GM19438 (cell line): Measurements from ENCODE around the gene KRTCAP2.

Source experiments
- ATAC-seq: cut with Tn5 transposase; IDR thresholded peaks from one replicate; pipeline ENCODE4 v1.9.1; 2021; ENCODE audit warnings: low read depth; ENCODE audit not compliant: unreplicated experiment

KRTCAP2 gene

DNA sequence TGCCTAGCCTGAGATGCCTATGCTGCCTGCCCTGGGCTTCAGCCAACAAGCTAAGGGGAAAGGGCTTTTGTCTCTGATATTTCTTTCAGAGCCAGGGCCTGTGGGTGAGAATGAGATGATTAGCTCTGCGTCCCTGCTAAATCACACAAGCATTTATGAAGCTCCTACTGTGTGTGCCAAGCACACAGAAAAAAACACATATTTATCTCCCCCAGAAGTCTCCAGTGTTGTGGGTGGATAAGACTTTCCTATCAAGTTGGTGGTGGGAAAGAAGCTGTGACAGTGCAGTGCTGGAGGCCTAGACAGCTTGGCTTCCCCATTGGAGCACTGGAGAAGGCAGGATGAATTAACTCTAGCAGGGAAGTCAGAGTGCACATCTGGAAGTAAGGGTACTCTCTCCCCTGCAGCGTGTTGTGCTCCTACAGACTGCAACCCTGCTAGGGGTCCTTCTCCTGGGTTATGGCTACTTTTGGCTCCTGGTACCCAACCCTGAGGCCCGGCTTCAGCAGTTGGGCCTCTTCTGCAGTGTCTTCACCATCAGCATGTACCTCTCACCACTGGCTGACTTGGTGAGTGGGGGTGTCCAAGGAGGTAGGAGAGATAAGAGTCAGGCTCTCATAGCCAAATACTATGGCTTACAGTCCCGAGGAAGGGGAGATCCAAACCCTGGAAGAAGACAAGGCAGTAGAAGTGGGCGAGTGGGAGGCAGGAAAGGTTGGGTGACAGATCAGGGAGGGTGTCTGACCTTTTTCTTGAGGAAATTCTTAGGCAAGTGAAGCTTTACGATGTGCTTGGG lies 35.8 kb downstream of the KRTCAP2 start:
- no peak for ATAC-seq

GRCh38 chr1:155136748-155137147 lies 36.4 kb downstream of the KRTCAP2 start:
- ATAC-seq, result no peak

- peak; percentile 72 for ATAC-seq
Observed at GRCh38 chr1:155135415-155136028, 37.6 kb downstream of the KRTCAP2 start, which contains the start of gene SLC50A1. TSS of gene SLC50A1 (plus strand) at chr1:155135852. CDS start at chr1:155135912, 60 bp downstream.

DNA sequence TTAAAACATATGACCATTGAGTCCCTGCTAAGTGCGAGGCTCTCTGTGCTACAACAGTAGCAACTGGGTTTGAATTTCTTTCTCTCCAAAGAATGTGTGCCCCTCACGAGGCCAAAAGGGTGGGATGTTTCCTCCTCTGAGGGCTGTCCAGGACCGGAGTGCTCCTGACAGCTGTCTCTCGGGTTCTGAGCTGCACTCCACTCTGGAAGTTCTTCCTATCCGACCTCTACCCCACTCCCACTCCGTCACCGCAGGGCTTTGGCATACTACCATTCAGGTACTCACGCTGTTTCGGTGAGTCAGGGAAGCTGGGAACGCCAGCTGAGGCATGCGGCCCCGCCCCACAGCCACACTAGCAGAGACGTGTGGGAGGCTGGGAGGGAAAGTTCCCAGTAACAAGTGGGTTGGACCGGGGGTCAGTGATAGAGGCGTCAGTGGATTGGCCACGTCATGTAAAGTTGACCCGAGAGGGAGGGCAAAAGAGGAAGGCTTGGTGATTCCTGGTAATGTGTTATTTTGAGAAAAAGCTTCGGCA lies 38.2 kb downstream of the KRTCAP2 start:
- no peak for ATAC-seq

DNA sequence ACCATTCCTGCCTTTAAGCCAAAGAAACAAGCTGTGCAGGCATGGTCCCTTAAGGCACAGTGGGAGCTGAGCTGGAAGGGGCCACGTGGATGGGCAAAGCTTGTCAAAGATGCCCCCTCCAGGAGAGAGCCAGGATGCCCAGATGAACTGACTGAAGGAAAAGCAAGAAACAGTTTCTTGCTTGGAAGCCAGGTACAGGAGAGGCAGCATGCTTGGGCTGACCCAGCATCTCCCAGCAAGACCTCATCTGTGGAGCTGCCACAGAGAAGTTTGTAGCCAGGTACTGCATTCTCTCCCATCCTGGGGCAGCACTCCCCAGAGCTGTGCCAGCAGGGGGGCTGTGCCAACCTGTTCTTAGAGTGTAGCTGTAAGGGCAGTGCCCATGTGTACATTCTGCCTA lies 38.8 kb downstream of the KRTCAP2 start:
- ATAC-seq, result no peak

DNA sequence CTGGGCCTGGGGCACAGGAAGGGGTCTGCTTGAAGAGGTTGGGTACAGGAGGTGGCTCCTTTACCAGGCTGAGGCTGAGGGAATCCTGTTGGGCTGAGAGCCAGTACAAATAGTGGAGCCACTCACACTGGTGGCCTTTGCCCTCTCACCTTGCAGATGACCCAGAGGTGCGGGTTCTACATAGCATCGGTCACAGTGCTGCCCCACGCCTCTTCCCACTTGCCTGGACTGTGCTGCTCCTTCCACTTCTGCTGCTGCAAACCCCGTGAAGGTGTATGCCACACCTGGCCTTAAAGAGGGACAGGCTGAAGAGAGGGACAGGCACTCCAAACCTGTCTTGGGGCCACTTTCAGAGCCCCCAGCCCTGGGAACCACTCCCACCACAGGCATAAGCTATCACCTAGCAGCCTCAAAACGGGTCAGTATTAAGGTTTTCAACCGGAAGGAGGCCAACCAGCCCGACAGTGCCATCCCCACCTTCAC lies 39.3 kb downstream of the KRTCAP2 start:
- ATAC-seq, result no peak

- no peak for ATAC-seq
Observed at GRCh38 chr1:155131856-155132255, 41.2 kb downstream of the KRTCAP2 start.

GRCh38 chr1:155131285-155131684 lies 41.8 kb downstream of the KRTCAP2 start:
- no peak for ATAC-seq

DNA sequence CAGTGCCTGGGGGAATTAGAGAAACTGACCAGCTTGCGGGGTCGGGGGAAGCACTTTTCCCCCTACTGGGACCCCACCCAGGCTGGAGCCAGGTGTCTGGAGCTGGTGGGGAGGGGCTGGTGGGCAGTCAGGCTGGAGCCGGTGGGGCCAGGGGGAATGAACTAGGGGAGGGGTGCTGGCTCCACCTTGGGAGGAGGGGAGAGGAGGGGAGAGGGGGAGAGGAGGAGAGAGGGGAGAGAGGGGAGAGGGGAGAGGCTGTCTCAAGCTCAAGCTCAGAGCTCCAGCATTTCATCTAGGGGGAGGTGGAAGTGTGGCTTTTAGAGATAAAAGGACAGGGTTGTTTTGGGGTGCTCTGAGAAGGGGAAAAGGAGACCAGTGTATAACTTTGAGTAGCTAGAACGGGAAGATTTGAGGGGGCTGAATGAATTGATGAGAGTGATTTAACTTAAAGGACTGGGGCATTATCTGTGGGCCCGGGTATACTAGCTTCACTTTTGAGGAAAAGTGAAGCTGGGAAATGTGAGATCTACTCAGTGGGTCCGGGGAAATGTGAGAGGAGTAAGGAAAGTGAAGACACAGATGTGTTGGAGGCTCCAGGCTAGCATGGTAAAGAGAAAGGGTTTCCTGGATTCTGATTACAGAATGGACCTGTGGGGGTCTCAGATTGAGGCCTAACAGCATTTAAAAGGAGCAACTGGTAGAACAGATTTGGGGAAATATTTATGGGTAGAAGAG lies 42.7 kb downstream of the KRTCAP2 start:
- ATAC-seq, result no peak

DNA sequence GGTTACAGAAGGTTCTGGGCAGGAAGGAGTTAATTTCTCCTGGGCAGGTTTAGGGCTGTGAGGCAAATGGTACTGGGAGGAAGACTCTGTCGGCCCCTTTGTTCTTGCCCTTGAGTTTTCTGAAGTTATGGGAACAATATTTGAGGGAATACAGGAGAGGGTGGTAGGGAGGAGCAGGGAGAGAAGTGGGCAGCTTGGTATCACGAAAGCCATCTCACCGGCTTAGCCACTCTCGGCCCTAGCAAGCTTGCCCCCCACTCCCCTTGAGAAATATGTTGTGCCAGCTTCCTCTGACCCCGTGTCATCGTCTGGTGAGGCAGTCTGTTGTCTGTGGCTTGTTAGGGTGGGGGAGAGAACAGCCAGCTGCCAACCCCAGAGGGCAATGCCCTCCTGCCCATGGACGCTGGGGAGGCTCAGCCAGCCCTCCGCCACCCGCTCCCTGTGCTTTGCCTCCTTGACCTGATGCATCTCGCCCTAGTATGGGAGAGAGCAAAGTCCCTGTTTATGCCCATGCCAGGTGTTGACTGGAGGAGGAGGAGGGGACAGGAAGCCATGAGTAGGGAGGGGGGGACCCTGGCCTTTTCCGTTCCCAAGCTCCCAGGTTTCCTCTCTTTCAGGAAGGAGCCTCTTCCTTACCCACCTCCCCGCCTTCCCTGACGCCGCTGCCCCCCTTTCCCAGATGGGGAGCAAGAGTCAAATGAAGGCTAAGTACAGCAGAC lies 44.2 kb downstream of the KRTCAP2 start:
- no peak for ATAC-seq

DNA sequence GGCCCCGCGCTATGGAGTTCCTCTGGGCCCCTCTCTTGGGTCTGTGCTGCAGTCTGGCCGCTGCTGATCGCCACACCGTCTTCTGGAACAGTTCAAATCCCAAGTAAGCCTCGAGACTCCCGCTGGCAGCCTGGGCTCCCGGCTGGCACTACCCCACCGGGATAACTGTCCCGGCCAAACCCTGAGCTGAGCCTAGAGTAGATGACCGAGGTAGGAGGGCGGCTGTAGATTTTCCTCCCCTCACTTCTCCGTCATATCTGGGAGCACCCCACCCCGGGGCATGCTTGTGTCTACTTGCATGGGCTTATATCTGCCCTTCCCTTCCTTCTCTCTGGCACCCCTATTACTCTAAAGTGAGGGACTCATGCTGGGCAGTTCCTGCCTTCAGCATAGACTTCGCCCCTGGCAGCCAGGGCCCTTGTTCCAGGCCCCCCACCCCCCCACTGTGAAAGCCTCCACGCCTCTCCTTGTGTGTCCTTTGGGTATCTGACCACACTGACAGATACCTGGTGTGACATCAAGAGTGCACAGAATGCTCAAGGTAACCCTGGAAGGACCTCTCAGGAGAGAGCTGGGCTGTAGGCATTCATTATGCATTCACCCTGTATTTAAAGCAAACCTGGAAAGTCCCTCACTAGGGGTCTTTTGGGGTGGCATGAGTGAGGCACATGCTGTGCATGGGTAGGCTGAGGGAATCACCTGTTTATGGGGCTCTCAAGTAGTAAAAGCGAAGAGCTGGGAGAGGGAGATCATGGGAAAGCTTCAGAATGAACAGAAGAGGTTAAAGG lies 44.9 kb downstream of the KRTCAP2 start:
- no peak for ATAC-seq

GRCh38 chr1:155127105-155127966 lies 45.8 kb downstream of the KRTCAP2 start, which contains the start of gene EFNA1:
TSS of gene EFNA1 (plus strand) at chr1:155127876. CDS start at chr1:155127978, 102 bp downstream.
- no peak for ATAC-seq

GRCh38 chr1:155126556-155127104 lies 46.5 kb downstream of the KRTCAP2 start:
- ATAC-seq, result no peak

GRCh38 chr1:155125946-155126555 lies 47.1 kb downstream of the KRTCAP2 start:
- no peak for ATAC-seq

- ATAC-seq, result no peak
Observed at GRCh38 chr1:155125511-155125945, 47.6 kb downstream of the KRTCAP2 start.

GRCh38 chr1:155124503-155125463 lies 48.3 kb downstream of the KRTCAP2 start:
- no peak for ATAC-seq

DNA sequence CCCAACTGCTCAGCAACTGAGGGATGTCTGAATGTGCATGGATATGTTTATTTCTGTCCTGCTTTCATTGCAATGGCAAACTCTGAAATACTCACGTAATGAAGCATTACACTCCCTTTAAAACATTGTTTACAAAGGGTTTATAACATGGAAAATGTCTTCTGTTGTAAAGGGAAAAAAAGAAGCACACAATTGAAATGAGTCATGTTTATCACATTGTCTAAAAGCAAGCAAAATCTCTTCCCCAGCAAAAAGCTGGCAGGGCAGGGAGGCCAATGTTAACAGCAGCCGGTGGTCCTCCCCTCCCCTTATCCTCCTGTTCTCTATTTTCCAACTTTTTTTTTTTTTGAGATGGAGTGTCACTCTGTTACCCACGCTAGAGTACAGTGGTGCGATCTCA lies 49.3 kb downstream of the KRTCAP2 start:
- no peak for ATAC-seq
